GM18526 (cell line): Measurements from ENCODE around the gene COMT.

ENCODE experiments used
- POLR2A ChIP-seq: IDR thresholded peaks from 3 replicates; pipeline ENCODE4 v1.6.1; 2011; ENCODE audit not compliant: insufficient read length; ENCODE audit errors: extremely low read depth

The COMT gene

GRCh38 chr22:19997561-19998231 lies 56.1 kb downstream of the COMT start:
- no peak for TF ChIP-seq POLR2A

GRCh38 chr22:19998232-19998951 lies 56.8 kb downstream of the COMT start:
- no peak for TF ChIP-seq POLR2A

GRCh38 chr22:19998991-19999820 lies 57.6 kb downstream of the COMT start:
- TF ChIP-seq POLR2A = no peak

GRCh38 chr22:20000246-20001081 lies 58.9 kb downstream of the COMT start:
- TF ChIP-seq POLR2A = no peak

- no peak for TF ChIP-seq POLR2A
These were observed 59.6 kb downstream of the COMT start for GRCh38 chr22:20001082-20001638.

- TF ChIP-seq POLR2A = no peak
These were observed 60.6 kb downstream of the COMT start for GRCh38 chr22:20002128-20002527.

- no peak for TF ChIP-seq POLR2A
These were observed 61.1 kb downstream of the COMT start for GRCh38 chr22:20002636-20003035.

GRCh38 chr22:20003304-20003703 lies 61.7 kb downstream of the COMT start:
- TF ChIP-seq POLR2A = no peak

- TF ChIP-seq POLR2A = no peak
These were observed 62.9 kb downstream of the COMT start for GRCh38 chr22:20004464-20004863.

GRCh38 chr22:20008221-20008995 lies 66.8 kb downstream of the COMT start:
- no peak for TF ChIP-seq POLR2A

- no peak for TF ChIP-seq POLR2A
These were observed 67.5 kb downstream of the COMT start for GRCh38 chr22:20009018-20009491.

GRCh38 chr22:20009582-20010306 lies 68.2 kb downstream of the COMT start:
- no peak for TF ChIP-seq POLR2A
